ENCODE measurements around the gene VAMP1. TPM values are rescaled to one million over a fixed set of nuclear protein-coding genes. Genes with fewer than 3 reads are reported as not detected.

VAMP1 gene
- total and polyA plus RNA-seq, 9 of the 15 experiments (the other 6 are each of a cell fraction or from before 2014, with no cell fraction given): 0.76 to 13.2 (median 4.2) TPM

DNA sequence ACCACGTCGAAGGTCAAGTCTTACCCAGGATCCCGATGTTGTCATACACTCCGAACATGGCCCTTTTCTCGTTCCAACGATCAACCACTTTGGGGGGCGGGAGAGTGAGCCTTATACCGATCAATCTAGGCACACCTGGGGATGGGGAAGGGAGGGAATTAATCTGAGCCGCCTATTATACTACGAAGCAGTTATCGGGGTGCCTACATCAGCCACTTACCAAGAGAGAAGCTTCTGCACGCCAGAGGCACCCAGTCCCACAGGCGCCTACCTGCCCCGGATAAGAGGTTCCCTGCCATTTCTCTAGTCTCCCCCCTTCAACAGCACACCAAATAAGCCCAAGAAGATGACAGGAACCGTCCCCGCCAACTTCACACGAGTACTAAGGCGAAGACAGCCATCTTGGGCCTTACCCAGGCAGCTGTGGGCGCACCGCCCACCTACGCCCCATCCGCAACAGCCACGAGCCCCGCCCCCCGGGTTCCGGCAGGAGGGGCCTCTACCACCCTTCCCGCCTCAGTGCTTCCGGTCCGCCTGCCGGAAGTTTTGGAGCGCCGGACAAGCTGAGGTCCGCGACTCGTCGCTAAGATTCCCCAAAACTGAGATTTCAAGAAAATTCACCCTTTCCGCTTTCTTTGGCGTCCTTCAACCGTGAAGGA is 22.5 kb upstream of the VAMP1 start, which contains the start of gene MRPL51 (continued):
- TF ChIP-seq DIDO1 (tag; IDR thresholded peaks at IDR 0.05; ENCODE audit: low read depth) (0 out of 2 replicates have a peak, but pooled peaks have one; percentile 19), ATF7 (IDR thresholded peaks at IDR 0.05) (peak; percentile 40; the same call in 1 of the 2 replicates), RBM15 (IDR thresholded peaks at IDR 0.05; ENCODE audit: insufficient read depth, low read length) (no peak), SRF (CRISPR knock-in tag; IDR thresholded peaks at IDR 0.05) (peak in 1 of 2 experiments; percentile 41; a peak in 1 of 4 replicates), MYC (IDR thresholded peaks at IDR 0.05; ENCODE audit: low read depth, low read length) (peak; percentile 56), MYC (CRISPR knock-in tag; IDR thresholded peaks at IDR 0.05; ENCODE audit: borderline replicate concordance, low read depth) (no peak), RCOR1 (IDR thresholded peaks at IDR 0.05; ENCODE audit: borderline replicate concordance in 1 of 2, low read depth in 2 of 2, low read length in 2 of 2) (peak; percentile 43 to 75; a peak in 3 of 4 replicates), ZBTB7A (IDR thresholded peaks at IDR 0.05; ENCODE audit: borderline replicate concordance, control insufficient read depth, low read depth, low read length) (peak; percentile 45; the same call in 1 of the 2 replicates), ZNF212 (CRISPR knock-in tag; IDR thresholded peaks at IDR 0.05) (no peak), MEIS2 (IDR thresholded peaks at IDR 0.05; ENCODE audit: partially characterized antibody) (peak; percentile 21), HMGN3 (IDR thresholded peaks at IDR 0.05; ENCODE audit: borderline replicate concordance, extremely low read depth, insufficient read length, low read depth, low read length) (peak; percentile 57), CAMTA2 (CRISPR knock-in tag; conservative IDR thresholded peaks at IDR 0.05) (no peak), KDM4B (IDR thresholded peaks at IDR 0.05; ENCODE audit: borderline replicate concordance in 2 of 2, low read depth in 1 of 2) (peak in 1 of 2 experiments; percentile 50; a peak in 1 of 4 replicates), MYBL2 (IDR thresholded peaks at IDR 0.05; ENCODE audit: low read depth) (no peak), MYBL2 (CRISPR knock-in tag; IDR thresholded peaks at IDR 0.05; ENCODE audit: borderline replicate concordance) (no peak), KDM5B (IDR thresholded peaks at IDR 0.05; ENCODE audit: insufficient replicate concordance, low read depth, low read length) (peak; percentile 69), CREB1 (IDR thresholded peaks at IDR 0.05) (no peak), CREB1 (CRISPR knock-in tag; IDR thresholded peaks at IDR 0.05) (peak; percentile 52)
- TF ChIP-seq, protein P1, sequence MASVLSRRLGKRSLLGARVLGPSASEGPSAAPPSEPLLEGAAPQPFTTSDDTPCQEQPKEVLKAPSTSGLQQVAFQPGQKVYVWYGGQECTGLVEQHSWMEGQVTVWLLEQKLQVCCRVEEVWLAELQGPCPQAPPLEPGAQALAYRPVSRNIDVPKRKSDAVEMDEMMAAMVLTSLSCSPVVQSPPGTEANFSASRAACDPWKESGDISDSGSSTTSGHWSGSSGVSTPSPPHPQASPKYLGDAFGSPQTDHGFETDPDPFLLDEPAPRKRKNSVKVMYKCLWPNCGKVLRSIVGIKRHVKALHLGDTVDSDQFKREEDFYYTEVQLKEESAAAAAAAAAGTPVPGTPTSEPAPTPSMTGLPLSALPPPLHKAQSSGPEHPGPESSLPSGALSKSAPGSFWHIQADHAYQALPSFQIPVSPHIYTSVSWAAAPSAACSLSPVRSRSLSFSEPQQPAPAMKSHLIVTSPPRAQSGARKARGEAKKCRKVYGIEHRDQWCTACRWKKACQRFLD (CRISPR knock-in tag; IDR thresholded peaks at IDR 0.05): peak; percentile 69; the same call in 1 of the 2 replicates
- TF ChIP-seq, protein P2, sequence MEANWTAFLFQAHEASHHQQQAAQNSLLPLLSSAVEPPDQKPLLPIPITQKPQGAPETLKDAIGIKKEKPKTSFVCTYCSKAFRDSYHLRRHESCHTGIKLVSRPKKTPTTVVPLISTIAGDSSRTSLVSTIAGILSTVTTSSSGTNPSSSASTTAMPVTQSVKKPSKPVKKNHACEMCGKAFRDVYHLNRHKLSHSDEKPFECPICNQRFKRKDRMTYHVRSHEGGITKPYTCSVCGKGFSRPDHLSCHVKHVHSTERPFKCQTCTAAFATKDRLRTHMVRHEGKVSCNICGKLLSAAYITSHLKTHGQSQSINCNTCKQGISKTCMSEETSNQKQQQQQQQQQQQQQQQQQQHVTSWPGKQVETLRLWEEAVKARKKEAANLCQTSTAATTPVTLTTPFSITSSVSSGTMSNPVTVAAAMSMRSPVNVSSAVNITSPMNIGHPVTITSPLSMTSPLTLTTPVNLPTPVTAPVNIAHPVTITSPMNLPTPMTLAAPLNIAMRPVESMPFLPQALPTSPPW (CRISPR knock-in tag; IDR thresholded peaks at IDR 0.05): peak; percentile 80
